NCI-H2227 (cell line): ENCODE data around the gene DYNC1H1.
"Not testable (repeated sequence)": the region's sequence is repeated elsewhere in the genome, so short reads cannot be mapped to it uniquely, and the experiment has no call there.

Experiments
- DNase-seq: peaks from one replicate; lab custom pipeline; 2025; ENCODE audit not compliant: unreplicated experiment; lab: John Stamatoyannopoulos, UW

The DYNC1H1 gene

GRCh38 chr14:102058961-102059360 is 94.6 kb downstream of the DYNC1H1 start:
- DNase-seq, result no peak

- peak; percentile 85 for DNase-seq
Measured at GRCh38 chr14:102063109-102063807, 98.9 kb downstream of the DYNC1H1 start.

- DNase-seq, result no peak
Measured at GRCh38 chr14:102063808-102064429, 99.5 kb downstream of the DYNC1H1 start.

GRCh38 chr14:102064590-102064989 is 100.2 kb downstream of the DYNC1H1 start:
- not testable (repeated sequence) for DNase-seq

GRCh38 chr14:102066041-102066451 is 101.7 kb downstream of the DYNC1H1 start:
- DNase-seq, result no peak

GRCh38 chr14:102071283-102071998 is 107.1 kb downstream of the DYNC1H1 start:
- DNase-seq, result no peak

- DNase-seq, result no peak
Measured at GRCh38 chr14:102074415-102074964, 110.1 kb downstream of the DYNC1H1 start.

GRCh38 chr14:102075155-102075554 is 110.8 kb downstream of the DYNC1H1 start:
- no peak for DNase-seq

GRCh38 chr14:102077382-102077709 is 113.0 kb downstream of the DYNC1H1 start:
- no peak for DNase-seq

- DNase-seq, result not testable (repeated sequence)
Measured at GRCh38 chr14:102078361-102078791, 114.0 kb downstream of the DYNC1H1 start.

GRCh38 chr14:102078831-102079699 is 114.7 kb downstream of the DYNC1H1 start:
- DNase-seq, result no peak

- DNase-seq, result no peak
Measured at GRCh38 chr14:102079700-102079979, 115.3 kb downstream of the DYNC1H1 start.

- no peak for DNase-seq
Measured at GRCh38 chr14:102080183-102081080, 116.1 kb downstream of the DYNC1H1 start.

- no peak for DNase-seq
Measured at GRCh38 chr14:102081231-102082080, 117.1 kb downstream of the DYNC1H1 start.

GRCh38 chr14:102084522-102084921 is 120.1 kb downstream of the DYNC1H1 start:
- not testable (repeated sequence) for DNase-seq

- DNase-seq, result no peak
Measured at GRCh38 chr14:102084931-102085330, 120.6 kb downstream of the DYNC1H1 start.

GRCh38 chr14:102085488-102085887 is 121.1 kb downstream of the DYNC1H1 start:
- DNase-seq, result no peak

- DNase-seq, result peak; percentile 44
Measured at GRCh38 chr14:102085948-102086708, 121.8 kb downstream of the DYNC1H1 start.

GRCh38 chr14:102086709-102086971 is 122.3 kb downstream of the DYNC1H1 start:
- no peak for DNase-seq
